ENCODE data around the gene SSR4.

- TF ChIP-seq POLR2A (IDR thresholded peaks at IDR 0.05) (no peak), CTCF (IDR thresholded peaks at IDR 0.05) (no peak)
Measured at GRCh38 chrX:153805436-153805835, 11.0 kb downstream of the SSR4 start.

All from thyroid gland (tissue), 4 donors.